SK-N-SH (cell line): ENCODE data around the gene NBDY. TPM values are rescaled to one million over a fixed set of nuclear protein-coding genes. Genes with fewer than 3 reads are reported as not detected.

Experiments
- CTCF ChIA-PET: fragments of 300-600, 350-600 bp; formaldehyde crosslinking; extraction: SDS; loops from one replicate; lab custom pipeline; 2021; lab: Yijun Ruan, JAX
- POLR2A ChIA-PET: fragments of 350-600 bp; sonication (Branson Sonifier 250); formaldehyde crosslinking; extraction: SDS; loops from one replicate; lab custom pipeline; 2020; ENCODE audit warnings: antibody characterized with exemption, inconsistent platforms; lab: Yijun Ruan, JAX
- DNase-seq: peaks from one replicate; pipeline ENCODE4 v3.0.0; 2012
- H2AFZ ChIP-seq: fragments of 200-600 bp; sonication (generic); 2 replicates; pipeline ENCODE4 v1.8.1; 2016; ENCODE audit warnings: antibody characterized with exemption, mild to moderate bottlenecking, low read depth
- H3F3A ChIP-seq: fragments of 200-600 bp; sonication (generic); replicated peaks from 2 replicates; pipeline ENCODE3; 2016; ENCODE audit warnings: antibody characterized with exemption, mild to moderate bottlenecking; ENCODE audit not compliant: insufficient read depth
- H3K27ac ChIP-seq, 2 experiments: fragments of 200-500 bp in 1 of 2; fragments of 200-600 bp in 1 of 2; sonication (Bioruptor generic) in 1 of 2; sonication (generic), shearing (Covaris generic) in 1 of 2; 2 replicates each; pipeline versions ENCODE4 v1.5.1 to v1.6.1; 2014 to 2016; ENCODE audit warnings: low read depth in 2 of 2, inconsistent platforms in 1 of 2, low read length in 1 of 2, mild to moderate bottlenecking in 1 of 2, mixed read lengths in 1 of 2
- H3K27me3 ChIP-seq: fragments of 200-600 bp; sonication (generic), shearing (Covaris generic); 2 replicates; pipeline ENCODE4 v1.6.1; 2016; ENCODE audit warnings: mixed run types; ENCODE audit not compliant: insufficient read depth
- H3K36me3 ChIP-seq, 2 experiments: fragments of 200-500 bp in 1 of 2; fragments of 200-600 bp in 1 of 2; sonication (Bioruptor generic) in 1 of 2; sonication (generic) in 1 of 2; replicated peaks in 1 of 2; 2 replicates each; pipeline versions ENCODE3 to v1.5.1; 2014 to 2016; ENCODE audit warnings: low read length in 1 of 2, mild to moderate bottlenecking in 1 of 2; ENCODE audit not compliant: insufficient read depth in 2 of 2, control insufficient read depth in 1 of 2
- H3K4me1 ChIP-seq, 2 experiments: fragments of 200-500 bp in 1 of 2; fragments of 200-600 bp in 1 of 2; sonication (Bioruptor generic) in 1 of 2; sonication (generic), shearing (Covaris generic) in 1 of 2; 2 replicates each; pipeline versions ENCODE4 v1.5.1 to v1.6.1; 2014 to 2016; ENCODE audit warnings: low read depth in 1 of 2, low read length in 1 of 2, mixed run types in 1 of 2; ENCODE audit not compliant: insufficient read depth in 2 of 2, control insufficient read depth in 1 of 2
- H3K4me2 ChIP-seq: fragments of 200-600 bp; sonication (generic), shearing (Covaris generic); 2 replicates; pipeline ENCODE4 v1.6.1; 2017; ENCODE audit warnings: mixed run types
- H3K4me3 ChIP-seq, 2 experiments: fragments of 200-500 bp in 1 of 2; fragments of 200-600 bp in 1 of 2; sonication (Bioruptor generic) in 1 of 2; sonication (generic), shearing (Covaris generic) in 1 of 2; 2 replicates each; pipeline versions ENCODE4 v1.5.1 to v1.8.1; 2014 to 2016; ENCODE audit warnings: low read depth in 2 of 2, inconsistent platforms in 1 of 2, low read length in 1 of 2, mild to moderate bottlenecking in 1 of 2, mixed read lengths in 1 of 2, moderate library complexity in 1 of 2
- H3K79me2 ChIP-seq: fragments of 200-600 bp; sonication (generic); 2 replicates; pipeline ENCODE4 v1.8.1; 2017; ENCODE audit warnings: mild to moderate bottlenecking; ENCODE audit not compliant: insufficient read depth
- H3K9ac ChIP-seq: fragments of 200-600 bp; sonication (generic); 2 replicates; pipeline ENCODE4 v1.6.1; 2017; ENCODE audit warnings: mixed run types
- H3K9me2 ChIP-seq: fragments of 200-600 bp; sonication (generic); 2 replicates; pipeline ENCODE4 v1.6.1; 2017; ENCODE audit warnings: mixed run types
- H3K9me3 ChIP-seq: fragments of 200-600 bp; sonication (generic); 2 replicates; pipeline ENCODE4 v1.6.1; 2017; ENCODE audit warnings: mixed run types, mild to moderate bottlenecking, moderate library complexity
- H4K20me1 ChIP-seq: fragments of 200-600 bp; sonication (generic); 2 replicates; pipeline ENCODE4 v1.6.1; 2017; ENCODE audit warnings: mild to moderate bottlenecking, mixed run types; ENCODE audit not compliant: insufficient read depth
- CHD2 ChIP-seq: fragments of 150-350 bp; IDR thresholded peaks from 2 replicates; pipeline ENCODE4 v1.6.1; 2018; ENCODE audit warnings: low read length; ENCODE audit not compliant: partially characterized antibody
- FOXM1 ChIP-seq: IDR thresholded peaks from 2 replicates; pipeline ENCODE4 v1.4.0; 2012; ENCODE audit warnings: low read depth, mild to moderate bottlenecking
- MEF2A ChIP-seq: IDR thresholded peaks from 2 replicates; pipeline ENCODE4 v1.4.0; 2012; ENCODE audit warnings: low read depth, borderline replicate concordance
- MXI1 ChIP-seq: IDR thresholded peaks from 2 replicates; pipeline ENCODE4 v1.6.1; 2012; ENCODE audit warnings: mild to moderate bottlenecking, low read depth, low read length, improper control_type of control experiment
- NFIC ChIP-seq: IDR thresholded peaks from 2 replicates; pipeline ENCODE4 v1.4.0; 2012; ENCODE audit warnings: borderline replicate concordance
- NRF1 ChIP-seq: IDR thresholded peaks from 2 replicates; pipeline ENCODE4 v1.6.1; 2012; ENCODE audit warnings: low read depth, mild to moderate bottlenecking, low read length
- POLR2AphosphoS5 ChIP-seq: IDR thresholded peaks from 2 replicates; pipeline ENCODE4 v1.6.1; 2012; ENCODE audit warnings: low read depth, low read length
- RFX5 ChIP-seq: IDR thresholded peaks from 2 replicates; pipeline ENCODE4 v1.6.1; 2012; ENCODE audit warnings: mild to moderate bottlenecking, improper control_type of control experiment, low read length
- TEAD4 ChIP-seq: IDR thresholded peaks from 2 replicates; pipeline ENCODE4 v1.4.0; 2012; ENCODE audit warnings: mild to moderate bottlenecking, borderline replicate concordance; ENCODE audit not compliant: insufficient read depth
- USF1 ChIP-seq: IDR thresholded peaks from 2 replicates; pipeline ENCODE4 v1.4.0; 2012; ENCODE audit warnings: low read depth, borderline replicate concordance
- WGBS: methylation state at CpG from one replicate; pipeline ENCODE4 v1.1.6; 2017; ENCODE audit warnings: low lambda C conversion rate; 5-methylcytosine and 5-hydroxymethylcytosine counted together
- polyA plus RNA-seq, 3 experiments: library from polyadenylated mRNA; depleted of rRNA; stranded (reverse); fragments of >200 nt; gene quantifications; 2 replicates each; pipeline ENCODE4 v1.2.3, GENCODE V29; 2012
- TF ChIP-seq, protein P1 (sequence below): fragments of 150-350 bp; IDR thresholded peaks from 2 replicates; pipeline ENCODE4 v1.6.1; 2017; ENCODE audit warnings: antibody characterized with exemption, low read length, low read depth, borderline replicate concordance
- TF ChIP-seq, protein P2 (sequence below): IDR thresholded peaks from 2 replicates; pipeline ENCODE4; 2012

Gene NBDY
- polyA plus RNA-seq, 1 of the 3 experiments (the other 2 are of a cell fraction) = 68.2 TPM

DNA sequence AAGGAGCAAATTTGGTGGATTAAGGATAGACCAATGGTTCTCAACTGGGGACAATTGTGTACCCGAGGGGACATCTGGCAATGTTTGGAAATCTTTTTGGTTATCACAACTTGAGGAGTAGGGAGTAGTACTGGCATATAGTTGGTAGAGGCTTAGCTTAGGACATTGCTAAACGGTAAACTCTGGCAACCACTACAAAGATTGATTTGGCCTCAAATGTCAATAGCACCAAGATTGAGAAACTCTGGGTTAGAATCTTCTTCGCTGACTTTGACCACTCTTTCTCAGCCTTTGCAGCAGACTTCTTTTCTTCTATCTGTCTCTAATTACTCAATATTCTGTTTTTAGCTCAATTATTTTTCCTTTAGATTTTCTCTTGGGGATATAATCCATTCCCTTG, 1.5 kb upstream of the NBDY start:
- WGBS = 32% methylated on average over 3 of the region's 3 CpGs
- ChIA-PET POLR2A (no interaction called here), CTCF (interaction anchor here (0.7 to 5.0 kb wide), 7 partner anchors 8 to 905 kb away, joined by 3 to 48 read pairs (median 4); no protein-coding TSS in a partner anchor)
- Histone ChIP-seq H3K9ac (no peak overlapping the region), H3K27me3 (peaks cover 19% of the 10 kb centered on the region), H3K9me3 (no peaks in the 10 kb centered on the region), H4K20me1 (peaks cover 14% of the 10 kb centered on the region; the same call in 1 of the 2 replicates), H3K4me1 (no peaks in the 10 kb centered on the region; a peak in 1 of 4 replicates), H2AFZ (no peak overlapping the region), H3K27ac (no peak overlapping the region), H3K9me2 (no peaks in the 10 kb centered on the region), H3K36me3 (peaks cover 0 to 2% of the 10 kb centered on the region in 2 experiments), H3F3A (peaks cover 3% of the 10 kb centered on the region), H3K4me2 (no peak overlapping the region), H3K4me3 (no peak overlapping the region), H3K79me2 (peaks cover 27% of the 10 kb centered on the region)
- no peak for TF ChIP-seq MEF2A
- no peak for DNase-seq

- Histone ChIP-seq H2AFZ (peak overlapping the region; percentile 92), H3K4me1 (no peaks in the 10 kb centered on the region; a peak in 1 of 4 replicates), H3K9me3 (no peaks in the 10 kb centered on the region), H3K4me2 (peak overlapping the region; percentile 76), H3K9ac (no peak overlapping the region), H3K27me3 (peaks cover 11% of the 10 kb centered on the region), H3K36me3 (peaks cover 0 to 2% of the 10 kb centered on the region in 2 experiments), H3F3A (peaks cover 3% of the 10 kb centered on the region), H3K9me2 (no peaks in the 10 kb centered on the region), H3K27ac (no peak overlapping the region), H3K4me3 (peak overlapping the region; percentile 72 to 87), H4K20me1 (peaks cover 17% of the 10 kb centered on the region; the same call in 1 of the 2 replicates), H3K79me2 (peaks cover 30% of the 10 kb centered on the region)
- CTCF ChIA-PET = interaction anchor here (1.0 to 5.0 kb wide), 4 partner anchors 9 to 1594 kb away, joined by 3 to 48 read pairs (median 4); no protein-coding TSS in a partner anchor
- POLR2A ChIA-PET = no interaction called here
- WGBS = 3% methylated on average over 2 of the region's 2 CpGs
- no peak for DNase-seq
- TF ChIP-seq USF1 (peak; percentile 79; the same call in 1 of the 2 replicates), NRF1 (no peak)
Measured at GRCh38 chrX:56728321-56728720, 722 bp upstream of the NBDY start.

DNA sequence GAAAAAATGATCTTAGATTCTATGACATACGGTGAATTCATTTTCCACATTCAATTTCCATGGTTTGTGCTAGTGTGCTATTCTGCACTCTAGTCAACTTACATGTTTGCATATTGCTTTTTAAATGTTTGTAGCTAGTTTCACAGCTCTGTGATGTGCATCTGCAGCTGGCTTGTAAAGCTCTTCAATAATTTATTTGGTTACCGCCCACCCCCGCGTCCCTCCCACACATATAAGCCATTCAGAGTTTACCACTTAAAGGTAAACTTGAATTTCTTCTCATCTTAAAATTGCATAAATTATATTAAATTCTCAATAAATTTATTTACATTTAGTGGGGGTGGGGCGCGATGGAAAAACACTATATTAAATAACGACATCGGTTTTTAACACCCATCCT, 291 bp upstream of the NBDY start:
- peaks cover 34% of the 10 kb centered on the region for H3K79me2 ChIP-seq
- DNase-seq = no peak
- TF ChIP-seq FOXM1 = no peak
- no peak for TF ChIP-seq TEAD4
- no peak for TF ChIP-seq RFX5
- TF ChIP-seq CHD2 = no peak
- TF ChIP-seq NFIC = no peak
- TF ChIP-seq, protein P1, sequence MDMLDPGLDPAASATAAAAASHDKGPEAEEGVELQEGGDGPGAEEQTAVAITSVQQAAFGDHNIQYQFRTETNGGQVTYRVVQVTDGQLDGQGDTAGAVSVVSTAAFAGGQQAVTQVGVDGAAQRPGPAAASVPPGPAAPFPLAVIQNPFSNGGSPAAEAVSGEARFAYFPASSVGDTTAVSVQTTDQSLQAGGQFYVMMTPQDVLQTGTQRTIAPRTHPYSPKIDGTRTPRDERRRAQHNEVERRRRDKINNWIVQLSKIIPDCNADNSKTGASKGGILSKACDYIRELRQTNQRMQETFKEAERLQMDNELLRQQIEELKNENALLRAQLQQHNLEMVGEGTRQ = no peak
- no peak for TF ChIP-seq POLR2AphosphoS5
- TF ChIP-seq, protein P2, sequence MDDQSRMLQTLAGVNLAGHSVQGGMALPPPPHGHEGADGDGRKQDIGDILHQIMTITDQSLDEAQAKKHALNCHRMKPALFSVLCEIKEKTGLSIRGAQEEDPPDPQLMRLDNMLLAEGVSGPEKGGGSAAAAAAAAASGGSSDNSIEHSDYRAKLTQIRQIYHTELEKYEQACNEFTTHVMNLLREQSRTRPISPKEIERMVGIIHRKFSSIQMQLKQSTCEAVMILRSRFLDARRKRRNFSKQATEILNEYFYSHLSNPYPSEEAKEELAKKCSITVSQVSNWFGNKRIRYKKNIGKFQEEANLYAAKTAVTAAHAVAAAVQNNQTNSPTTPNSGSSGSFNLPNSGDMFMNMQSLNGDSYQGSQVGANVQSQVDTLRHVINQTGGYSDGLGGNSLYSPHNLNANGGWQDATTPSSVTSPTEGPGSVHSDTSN = no peak
- no peak for TF ChIP-seq MXI1
- ChIA-PET CTCF (interaction anchor here (1.4 to 5.0 kb wide), 3 partner anchors 13 to 1594 kb away, joined by 3 to 48 read pairs (median 5); no protein-coding TSS in a partner anchor), POLR2A (no interaction called here)
- H3K4me3 ChIP-seq = peak overlapping the region; percentile 72 to 87
- peak overlapping the region; percentile 76 for H3K4me2 ChIP-seq
- H3K9ac ChIP-seq = peak overlapping the region; percentile 90; the same call in 1 of the 2 replicates
- H3K27me3 ChIP-seq = peaks cover 10% of the 10 kb centered on the region; the same call in 1 of the 2 replicates
- WGBS = 1% methylated on average over 8 of the region's 8 CpGs
- peak overlapping the region; percentile 92 for H2AFZ ChIP-seq
- no peaks in the 10 kb centered on the region; a peak in 1 of 4 replicates for H3K4me1 ChIP-seq
- H3K27ac ChIP-seq = peak overlapping the region; percentile 81 to 89; a peak in 3 of 4 replicates
- H4K20me1 ChIP-seq = peaks cover 19% of the 10 kb centered on the region; the same call in 1 of the 2 replicates
- peaks cover 0 to 4% of the 10 kb centered on the region in 2 experiments for H3K36me3 ChIP-seq
- peaks cover 3% of the 10 kb centered on the region for H3F3A ChIP-seq
- no peaks in the 10 kb centered on the region for H3K9me2 ChIP-seq
- H3K9me3 ChIP-seq = no peaks in the 10 kb centered on the region
